ENCODE data around the gene ITGBL1.

- no peak for TF ChIP-seq CTCF (IDR thresholded peaks at IDR 0.05)
- no peak for TF ChIP-seq POLR2AphosphoS5 (IDR thresholded peaks at IDR 0.05)
Measured at GRCh38 chr13:101567841-101568240, 115.4 kb downstream of the ITGBL1 start.

Data from suprapubic skin (tissue), 3 donors.